GM12874 (cell line): ENCODE data around the gene PANK2.

Source experiments
- CTCF ChIP-seq: IDR thresholded peaks from 2 replicates; pipeline ENCODE4 v1.5.1; 2011; ENCODE audit warnings: low read depth, mild to moderate bottlenecking, control low read depth, low read length, moderate library complexity; ENCODE audit not compliant: insufficient read depth

PANK2 gene

GRCh38 chr20:3901028-3901705, 12.0 kb downstream of the PANK2 start:
- no peak for TF ChIP-seq CTCF

GRCh38 chr20:3901706-3902440, 12.7 kb downstream of the PANK2 start:
- no peak for TF ChIP-seq CTCF

GRCh38 chr20:3902446-3902845, 13.3 kb downstream of the PANK2 start:
- no peak for TF ChIP-seq CTCF

- TF ChIP-seq CTCF: no peak
Measured at GRCh38 chr20:3904224-3904623, 15.0 kb downstream of the PANK2 start.

- no peak for TF ChIP-seq CTCF
Measured at GRCh38 chr20:3904857-3905256, 15.7 kb downstream of the PANK2 start.

- TF ChIP-seq CTCF: no peak
Measured at GRCh38 chr20:3908667-3909066, 19.5 kb downstream of the PANK2 start.

GRCh38 chr20:3909952-3910366, 20.8 kb downstream of the PANK2 start:
- TF ChIP-seq CTCF: no peak
